Activated CD4-positive, alpha-beta memory T cell treated with anti-CD3 and anti-CD28 coated beads, Interleukin-2, amount 10 ng/mL, durations not matched to agents 7 days and 5 days (primary cell): ENCODE results near the gene CLEC3B. TPM values are rescaled to one million over a fixed set of nuclear protein-coding genes. Genes with fewer than 3 reads are reported as not detected.
"Not testable (repeated sequence)": the region's sequence is repeated elsewhere in the genome, so short reads cannot be mapped to it uniquely, and the experiment has no call there.

Experiments
- CTCF ChIA-PET: fragments of 350-600 bp; sonication (Branson Sonifier 250); formaldehyde crosslinking; loops from one replicate; lab custom pipeline; 2021; ENCODE audit warnings: antibody characterized with exemption, inconsistent platforms; lab: Charles Lee
- POLR2A ChIA-PET: fragments of 350-600 bp; sonication (Branson Sonifier 250); formaldehyde crosslinking; loops from one replicate; lab custom pipeline; 2021; ENCODE audit warnings: antibody characterized with exemption; lab: Charles Lee
- DNase-seq: peaks from one replicate; pipeline ENCODE4 v3.0.0-alpha.2; 2020
- H3K27ac Mint-ChIP-seq: one replicate; pipeline ENCODE4 v1.8.0; 2021; ENCODE audit warnings: mild to moderate bottlenecking, mixed read lengths
- H3K27me3 Mint-ChIP-seq: one replicate; pipeline ENCODE4 v1.8.0; 2021; ENCODE audit warnings: mixed read lengths
- H3K36me3 Mint-ChIP-seq: one replicate; pipeline ENCODE4 v1.8.0; 2021; ENCODE audit warnings: low read depth, mixed read lengths
- H3K4me1 Mint-ChIP-seq: one replicate; pipeline ENCODE4 v1.8.0; 2021; ENCODE audit warnings: mixed read lengths
- H3K4me3 Mint-ChIP-seq: one replicate; pipeline ENCODE4 v1.8.0; 2021; ENCODE audit warnings: mild to moderate bottlenecking, mixed read lengths
- H3K9me3 Mint-ChIP-seq: one replicate; pipeline ENCODE4 v1.8.0; 2021; ENCODE audit warnings: mixed read lengths
- total RNA-seq, 2 experiments: library from RNA; stranded (reverse); gene quantifications; one replicate each; pipeline ENCODE4 v1.2.3, GENCODE V29; 2021

CLEC3B gene
- total RNA-seq, 2 experiments from 2014 or later = not detected

DNA sequence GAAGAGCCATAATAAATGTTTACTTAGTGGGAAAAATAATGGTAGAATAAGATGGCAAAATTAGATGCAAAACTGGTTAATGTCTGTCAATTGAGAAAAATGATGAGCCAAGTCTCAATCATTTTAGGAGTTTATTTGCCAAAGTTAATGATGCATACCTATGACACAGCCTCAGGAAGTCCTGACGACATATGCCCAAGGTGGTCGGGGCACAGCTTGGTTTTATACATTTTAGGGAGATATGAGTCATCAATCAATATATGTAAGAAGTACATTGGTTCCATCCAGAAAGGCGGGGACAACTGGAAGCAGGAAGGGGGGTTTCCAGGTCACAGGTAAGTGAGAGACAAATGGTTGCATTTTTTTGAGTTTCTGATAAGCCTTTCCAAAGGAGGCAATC is 31.5 kb downstream of the CLEC3B start:
- H3K9me3 Mint-ChIP-seq = no peaks in the 10 kb centered on the region
- POLR2A ChIA-PET = no interaction called here
- peaks cover 3% of the 10 kb centered on the region for H3K27me3 Mint-ChIP-seq
- H3K4me1 Mint-ChIP-seq = peaks cover 38% of the 10 kb centered on the region
- H3K36me3 Mint-ChIP-seq = no peaks in the 10 kb centered on the region
- CTCF ChIA-PET = interaction anchor here (5.3 to 7.4 kb wide), 2 partner anchors 15 to 153 kb away, joined by 34 to 95 read pairs; no protein-coding TSS in a partner anchor
- no peak overlapping the region for H3K4me3 Mint-ChIP-seq
- H3K27ac Mint-ChIP-seq = no peak overlapping the region
- no peak for DNase-seq

DNA sequence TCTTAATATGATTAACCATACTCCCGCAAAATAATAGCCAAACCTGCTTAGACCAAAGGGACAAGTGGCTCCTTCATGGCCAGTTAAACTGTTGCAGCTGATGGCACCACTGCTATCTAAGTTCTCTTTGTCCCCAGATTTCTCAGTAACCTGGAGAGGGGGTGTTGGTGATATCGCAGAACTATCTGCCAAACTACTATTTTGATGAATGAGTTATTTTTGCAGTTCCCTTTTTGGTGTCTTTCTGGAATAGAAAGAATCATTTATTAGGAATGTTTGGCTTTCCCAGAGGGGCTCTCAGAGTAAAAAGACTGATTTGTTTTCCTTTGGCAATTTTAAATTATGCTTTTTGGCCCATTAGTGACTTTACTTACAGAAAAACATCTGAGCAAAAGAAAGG is 33.0 kb downstream of the CLEC3B start:
- ChIA-PET CTCF (no interaction called here), POLR2A (no interaction called here)
- Mint-ChIP-seq H3K4me1 (peaks cover 30% of the 10 kb centered on the region), H3K36me3 (no peaks in the 10 kb centered on the region), H3K27me3 (peaks cover 3% of the 10 kb centered on the region), H3K27ac (no peak overlapping the region), H3K4me3 (no peak overlapping the region), H3K9me3 (no peaks in the 10 kb centered on the region)
- DNase-seq = no peak

DNA sequence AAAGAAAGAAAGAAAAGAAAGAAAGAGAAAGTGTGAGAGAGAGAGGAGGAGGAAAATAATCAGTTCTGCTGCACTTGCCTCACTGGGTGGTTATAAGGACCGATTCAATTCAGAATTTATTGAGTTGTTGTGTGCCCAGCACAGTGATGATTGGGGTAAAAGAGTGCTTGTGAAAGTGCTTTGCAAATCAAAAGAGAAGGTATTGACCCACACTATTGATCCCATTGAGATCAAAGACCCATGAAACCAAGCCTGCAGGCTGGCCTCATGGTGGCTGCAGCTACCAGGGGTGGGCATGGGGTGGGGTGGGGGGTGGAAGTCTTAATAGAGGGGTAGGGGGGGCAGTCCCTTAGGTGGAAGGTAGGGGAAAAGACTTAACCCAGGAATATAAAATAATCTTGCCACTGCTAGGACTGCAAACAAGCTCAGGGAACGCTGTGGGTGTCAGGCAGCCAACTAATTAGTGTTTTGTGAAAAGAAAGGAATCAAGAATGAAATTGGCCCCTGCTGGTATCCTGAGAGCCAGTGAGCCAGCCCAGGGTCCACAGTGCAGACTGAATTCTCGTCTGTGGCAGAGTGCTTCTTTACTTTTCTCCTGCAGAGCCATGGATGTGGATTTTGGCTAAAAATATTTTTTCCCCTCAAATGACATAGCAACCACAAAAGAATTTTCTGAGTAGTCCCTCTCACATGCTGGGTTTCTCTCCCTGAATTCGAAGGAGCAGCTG is 34.2 kb downstream of the CLEC3B start:
- no peak for DNase-seq
- no peaks in the 10 kb centered on the region for H3K9me3 Mint-ChIP-seq
- CTCF ChIA-PET = interaction anchor here (0.6 kb wide), 1 partner anchor 600 kb away, joined by 4 read pairs; no protein-coding TSS in a partner anchor
- H3K27me3 Mint-ChIP-seq = peaks cover 3% of the 10 kb centered on the region
- POLR2A ChIA-PET = no interaction called here
- peaks cover 30% of the 10 kb centered on the region for H3K4me1 Mint-ChIP-seq
- no peak overlapping the region for H3K27ac Mint-ChIP-seq
- H3K36me3 Mint-ChIP-seq = no peaks in the 10 kb centered on the region
- H3K4me3 Mint-ChIP-seq = no peak overlapping the region

DNA sequence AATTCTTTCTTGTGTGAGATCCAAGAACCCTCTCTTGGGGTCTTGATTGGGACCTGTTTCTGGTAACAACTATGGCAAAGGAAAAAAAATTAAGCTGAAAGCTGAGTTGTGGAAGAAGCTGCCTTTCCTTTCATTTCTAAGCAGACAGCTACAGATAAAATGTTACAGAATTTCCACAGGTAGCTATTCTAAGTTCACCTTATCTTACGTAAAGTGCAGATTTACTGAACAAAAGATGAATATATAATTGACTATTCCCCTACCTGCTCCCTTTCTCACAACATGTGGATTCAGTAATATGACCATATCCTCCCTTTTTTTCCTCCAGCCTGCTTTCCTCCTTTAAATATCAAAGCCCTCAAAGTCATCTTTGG is 36.6 kb downstream of the CLEC3B start:
- ChIA-PET CTCF (interaction anchor here (1.0 kb wide), 2 partner anchors 20 to 148 kb away, joined by 4 read pairs; no protein-coding TSS in a partner anchor), POLR2A (no interaction called here)
- no peaks in the 10 kb centered on the region for H3K36me3 Mint-ChIP-seq

DNA sequence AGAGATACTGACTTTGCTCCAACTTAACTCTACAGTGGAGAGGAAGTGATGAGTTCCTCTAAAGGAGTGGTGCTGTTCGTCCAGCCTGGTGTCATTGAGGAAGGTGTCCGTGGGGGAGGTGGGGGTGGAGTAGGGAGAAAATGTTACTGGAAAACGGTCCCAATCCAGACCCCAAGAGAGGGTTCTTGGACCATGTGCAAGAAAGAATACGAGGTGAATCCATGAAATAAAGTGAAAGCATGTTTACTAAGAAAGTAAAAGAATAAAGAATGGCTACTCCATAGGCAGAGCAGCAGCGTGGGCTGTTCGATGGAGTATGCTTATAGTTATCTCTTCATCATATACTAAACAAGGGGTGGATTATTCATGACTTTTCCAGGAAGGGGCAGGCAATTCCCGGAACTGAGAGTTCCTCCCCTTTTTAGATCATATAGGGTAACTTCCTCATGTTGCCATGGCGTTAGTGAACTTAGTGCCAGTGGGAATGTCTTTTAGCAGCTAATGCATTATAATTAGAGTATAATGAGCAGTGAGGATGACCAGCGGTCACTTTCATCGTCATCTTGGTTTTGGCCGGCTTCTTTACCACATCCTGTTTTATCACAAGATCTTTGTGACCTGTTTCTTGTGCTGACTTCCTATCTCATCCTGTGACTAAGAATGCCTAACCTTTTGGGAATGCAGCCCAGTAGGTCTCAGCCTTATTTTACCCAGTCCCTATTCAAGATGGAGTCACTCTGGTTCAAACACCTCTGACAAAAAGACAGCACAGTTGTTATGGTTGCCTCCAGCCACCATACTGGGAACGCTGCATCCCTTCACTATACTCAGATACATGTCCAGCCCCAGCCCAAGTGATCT is 38.6 kb downstream of the CLEC3B start:
- no peaks in the 10 kb centered on the region for H3K9me3 Mint-ChIP-seq
- no peaks in the 10 kb centered on the region for H3K36me3 Mint-ChIP-seq
- DNase-seq = peak; percentile 78
- peaks cover 31% of the 10 kb centered on the region for H3K4me1 Mint-ChIP-seq
- POLR2A ChIA-PET = no interaction called here
- H3K4me3 Mint-ChIP-seq = peak overlapping the region; percentile 60
- CTCF ChIA-PET = interaction anchor here (1.0 to 1.5 kb wide), 2 partner anchors 9 to 24 kb away, joined by 3 to 4 read pairs; no protein-coding TSS in a partner anchor
- peak overlapping the region; percentile 82 for H3K27ac Mint-ChIP-seq
- peaks cover 17% of the 10 kb centered on the region for H3K27me3 Mint-ChIP-seq

More for the DNA sequence above, 36.6 kb downstream of the CLEC3B start:
- no peak for DNase-seq
- Mint-ChIP-seq H3K4me3 (no peak overlapping the region), H3K9me3 (no peaks in the 10 kb centered on the region), H3K27me3 (peaks cover 5% of the 10 kb centered on the region), H3K27ac (no peak overlapping the region), H3K4me1 (peaks cover 35% of the 10 kb centered on the region)

DNA sequence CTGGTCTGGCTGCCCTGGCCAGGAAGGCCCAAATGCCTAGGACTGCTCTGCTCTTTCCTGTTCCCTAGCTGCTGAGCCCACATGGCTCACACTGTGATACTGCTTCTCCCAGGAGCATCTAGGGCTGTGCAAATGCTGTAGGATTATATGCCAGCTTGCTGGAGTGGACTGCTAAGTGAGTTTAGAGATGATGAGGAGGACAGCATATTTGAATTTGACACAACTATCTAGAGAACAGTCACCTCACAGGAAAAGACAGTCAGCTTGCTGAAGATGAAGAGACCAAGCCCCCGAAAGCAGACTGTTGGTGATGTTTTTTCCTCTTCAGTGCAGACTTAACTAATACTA is 39.2 kb downstream of the CLEC3B start:
- Mint-ChIP-seq H3K27me3 (peaks cover 17% of the 10 kb centered on the region), H3K9me3 (no peaks in the 10 kb centered on the region), H3K27ac (peak overlapping the region; percentile 22), H3K4me1 (peaks cover 31% of the 10 kb centered on the region), H3K36me3 (no peaks in the 10 kb centered on the region), H3K4me3 (no peak overlapping the region)
- CTCF ChIA-PET = interaction anchor here (1.5 kb wide), 1 partner anchor 10 kb away, joined by 4 read pairs; no protein-coding TSS in a partner anchor
- POLR2A ChIA-PET = no interaction called here
- no peak for DNase-seq

DNA sequence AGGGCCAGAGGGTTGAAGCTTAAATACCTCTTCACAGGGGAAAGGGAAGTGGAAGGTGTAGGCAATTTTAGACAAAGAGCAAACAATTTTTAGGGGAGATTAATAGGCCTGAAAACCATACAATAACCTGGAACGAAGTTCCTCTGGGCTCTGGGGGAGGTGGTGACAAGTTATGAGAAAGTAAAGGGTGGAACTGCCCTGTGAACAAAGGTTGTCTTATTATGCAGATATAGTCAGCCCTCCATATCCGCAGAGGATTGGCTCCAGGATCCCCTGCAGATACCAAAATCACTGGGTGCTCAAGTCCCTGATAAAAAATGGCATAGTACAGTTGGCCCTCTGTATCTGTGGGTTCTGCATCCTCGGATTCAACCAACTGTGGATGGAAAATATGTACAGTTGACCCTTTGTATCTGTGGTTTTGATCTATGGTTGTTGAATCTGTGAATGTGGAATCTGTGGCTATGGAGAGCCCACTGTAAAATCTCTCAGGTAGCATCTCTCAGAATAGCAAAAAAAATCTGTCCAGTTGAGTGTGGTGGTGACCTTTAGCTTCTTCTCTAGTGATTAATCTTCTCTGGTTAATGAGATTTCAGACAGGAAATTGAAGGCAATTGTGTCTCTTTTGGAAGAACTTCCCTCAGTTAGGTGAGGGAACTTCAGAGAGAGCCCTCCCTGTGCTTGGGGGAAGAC is 40.2 kb downstream of the CLEC3B start:
- Mint-ChIP-seq H3K4me3 (no peak overlapping the region), H3K9me3 (no peaks in the 10 kb centered on the region), H3K36me3 (no peaks in the 10 kb centered on the region), H3K27ac (no peak overlapping the region), H3K4me1 (peaks cover 31% of the 10 kb centered on the region), H3K27me3 (peaks cover 17% of the 10 kb centered on the region)
- no peak for DNase-seq
- ChIA-PET CTCF (interaction anchor here (0.6 kb wide), 1 partner anchor 143 kb away, joined by 3 read pairs; no protein-coding TSS in a partner anchor), POLR2A (no interaction called here)

DNA sequence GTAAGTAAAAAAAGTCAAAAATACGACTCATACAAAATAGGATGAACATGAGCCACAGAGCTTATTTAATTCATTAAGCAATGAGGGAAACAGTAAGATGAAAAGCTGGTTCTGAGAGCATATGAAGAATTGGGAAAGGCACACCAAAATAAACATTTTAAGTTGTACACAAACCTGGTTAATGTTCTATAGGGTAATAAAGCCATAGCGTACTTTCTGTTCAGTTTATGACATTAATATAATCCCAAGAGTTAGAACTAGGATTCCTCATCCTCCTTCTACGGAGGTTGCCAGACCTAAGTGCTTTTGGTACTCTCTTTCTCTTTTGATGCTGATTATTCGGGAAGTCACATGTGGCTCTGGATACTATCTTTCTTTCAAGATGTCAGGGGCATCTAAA is 41.4 kb downstream of the CLEC3B start:
- Mint-ChIP-seq H3K4me1 (peaks cover 27% of the 10 kb centered on the region), H3K27ac (no peak overlapping the region), H3K36me3 (no peaks in the 10 kb centered on the region), H3K4me3 (no peak overlapping the region), H3K9me3 (no peaks in the 10 kb centered on the region), H3K27me3 (peaks cover 17% of the 10 kb centered on the region)
- CTCF ChIA-PET = interaction anchor here (0.7 kb wide), 1 partner anchor 12 kb away, joined by 3 read pairs; no protein-coding TSS in a partner anchor
- DNase-seq = no peak
- POLR2A ChIA-PET = no interaction called here

DNA sequence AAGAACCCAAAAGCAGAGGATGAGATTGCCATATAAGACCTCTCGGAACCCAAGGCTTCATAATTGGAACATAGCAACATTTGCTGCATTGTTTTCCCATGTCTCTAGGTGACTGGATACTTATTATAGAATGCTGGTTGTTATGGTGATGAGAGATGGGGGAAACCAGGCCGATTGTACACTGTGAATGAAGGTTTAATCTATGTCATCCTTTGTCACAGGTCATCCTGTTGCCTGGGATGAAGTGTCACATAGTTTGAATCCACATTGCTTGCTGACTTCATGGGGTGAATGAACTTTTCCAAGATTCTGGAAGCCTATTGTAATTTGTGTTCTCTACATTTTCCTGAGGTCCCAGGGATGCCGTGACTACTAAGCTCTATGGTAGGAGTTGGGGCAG is 41.8 kb downstream of the CLEC3B start:
- CTCF ChIA-PET = interaction anchor here (1.9 kb wide), 1 partner anchor 26 kb away, joined by 6 read pairs; no protein-coding TSS in a partner anchor

DNA sequence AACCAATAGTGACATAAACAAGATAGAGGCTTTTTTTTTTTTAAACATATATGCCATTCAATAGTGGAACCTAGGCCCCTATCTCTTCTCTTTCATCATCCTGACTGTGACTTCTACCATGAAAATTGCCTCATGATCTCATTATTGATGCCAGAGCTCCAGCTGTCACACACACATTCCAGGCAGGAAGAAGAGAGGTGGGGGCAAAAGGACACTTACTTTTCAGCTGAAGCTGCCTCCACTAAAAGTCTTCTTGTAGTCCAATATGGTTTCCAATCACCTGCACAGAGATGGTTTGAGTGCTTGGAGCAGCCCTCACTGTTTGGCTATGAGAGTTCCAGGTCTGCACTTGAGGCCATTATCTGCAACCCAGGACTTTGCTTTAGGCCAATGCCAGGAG is 45.0 kb downstream of the CLEC3B start:
- Mint-ChIP-seq H3K9me3 (no peaks in the 10 kb centered on the region), H3K4me1 (peaks cover 7% of the 10 kb centered on the region), H3K27ac (no peak overlapping the region), H3K36me3 (no peaks in the 10 kb centered on the region), H3K27me3 (peaks cover 32% of the 10 kb centered on the region), H3K4me3 (no peak overlapping the region)
- CTCF ChIA-PET = interaction anchor here (1.7 kb wide), 1 partner anchor 30 kb away, joined by 4 read pairs; no protein-coding TSS in a partner anchor
- DNase-seq = no peak
- POLR2A ChIA-PET = no interaction called here

More for the DNA sequence above, 41.8 kb downstream of the CLEC3B start:
- POLR2A ChIA-PET = no interaction called here
- Mint-ChIP-seq H3K27ac (no peak overlapping the region), H3K4me1 (peaks cover 25% of the 10 kb centered on the region), H3K9me3 (no peaks in the 10 kb centered on the region), H3K36me3 (no peaks in the 10 kb centered on the region), H3K4me3 (no peak overlapping the region), H3K27me3 (peaks cover 21% of the 10 kb centered on the region)
- DNase-seq = no peak

DNA sequence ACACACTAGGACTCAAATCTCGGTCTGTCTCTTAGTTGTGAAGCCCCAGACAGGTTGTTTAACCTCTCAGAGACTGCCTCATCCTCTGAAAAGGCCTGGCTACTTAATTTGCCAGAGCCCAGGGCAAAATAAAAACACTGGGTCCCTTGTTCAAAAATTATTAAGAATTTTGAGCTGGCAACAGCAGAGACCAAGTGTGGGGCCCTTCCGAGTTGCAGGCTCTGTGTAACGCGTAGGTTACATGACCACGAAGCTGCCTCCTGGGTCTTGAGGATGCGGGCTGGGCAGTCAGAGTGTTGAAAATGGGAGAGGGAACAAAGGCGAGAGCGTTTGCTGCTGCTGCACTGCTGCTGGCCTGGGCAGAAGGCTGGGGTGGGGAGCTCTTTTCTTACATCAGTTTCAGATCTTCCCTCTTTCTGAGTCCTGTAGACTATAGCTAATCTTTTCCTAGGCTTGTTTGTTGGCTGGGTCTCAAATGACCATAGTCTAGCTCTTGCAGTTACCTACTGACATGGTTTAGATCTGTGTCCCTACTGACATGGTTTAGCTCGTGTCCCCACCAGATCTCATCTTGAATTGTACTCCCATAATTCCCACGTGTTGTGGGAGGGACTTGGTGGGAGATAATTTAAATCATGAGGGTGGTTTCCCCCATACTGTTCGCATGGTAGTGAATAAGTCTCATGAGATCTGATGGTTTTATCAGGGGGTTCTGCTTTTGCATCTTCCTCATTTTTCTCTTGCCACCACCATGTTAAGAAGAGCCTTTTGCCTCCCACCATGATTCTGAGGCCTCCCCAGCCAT is 49.9 kb downstream of the CLEC3B start:
- Mint-ChIP-seq H3K27me3 (peaks cover 20% of the 10 kb centered on the region), H3K4me3 (no peak overlapping the region), H3K27ac (no peak overlapping the region), H3K9me3 (no peaks in the 10 kb centered on the region), H3K4me1 (no peaks in the 10 kb centered on the region), H3K36me3 (no peaks in the 10 kb centered on the region)
- POLR2A ChIA-PET = no interaction called here
- CTCF ChIA-PET = no interaction called here
- DNase-seq = no peak

DNA sequence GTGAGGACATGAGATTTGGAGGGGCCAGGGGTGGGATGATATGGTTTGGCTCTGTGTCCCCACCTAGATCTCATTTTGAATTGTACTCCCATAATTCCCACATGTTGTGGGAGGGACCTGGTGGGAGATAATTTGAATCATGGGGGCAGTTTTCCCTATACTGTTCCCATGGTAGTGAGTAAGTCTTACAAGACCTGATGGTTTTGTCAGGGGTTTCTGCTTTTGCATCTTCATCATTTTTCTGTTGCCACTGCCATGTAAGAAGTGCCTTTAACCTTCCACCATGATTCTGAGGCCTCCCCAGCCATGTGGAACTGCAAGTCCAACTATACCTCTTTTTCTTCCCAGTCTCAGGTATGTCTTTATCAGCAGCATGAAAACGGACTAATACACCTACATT is 52.2 kb downstream of the CLEC3B start:
- DNase-seq, CTCF ChIA-PET, H3K27ac Mint-ChIP-seq, POLR2A ChIA-PET, H3K9me3 Mint-ChIP-seq, H3K4me1 Mint-ChIP-seq, H3K4me3 Mint-ChIP-seq, H3K36me3 Mint-ChIP-seq: not testable (repeated sequence)
- peaks cover 16% of the 10 kb centered on the region for H3K27me3 Mint-ChIP-seq
